NCI-H1436 (cell line): ENCODE data around the gene GABPB2.
A peak's percentile ranks its signal among the peaks of the same experiment; 100 is the strongest.

ENCODE experiments used
- DNase-seq: peaks from one replicate; lab custom pipeline; 2025; lab: John Stamatoyannopoulos, UW

The GABPB2 gene

DNA sequence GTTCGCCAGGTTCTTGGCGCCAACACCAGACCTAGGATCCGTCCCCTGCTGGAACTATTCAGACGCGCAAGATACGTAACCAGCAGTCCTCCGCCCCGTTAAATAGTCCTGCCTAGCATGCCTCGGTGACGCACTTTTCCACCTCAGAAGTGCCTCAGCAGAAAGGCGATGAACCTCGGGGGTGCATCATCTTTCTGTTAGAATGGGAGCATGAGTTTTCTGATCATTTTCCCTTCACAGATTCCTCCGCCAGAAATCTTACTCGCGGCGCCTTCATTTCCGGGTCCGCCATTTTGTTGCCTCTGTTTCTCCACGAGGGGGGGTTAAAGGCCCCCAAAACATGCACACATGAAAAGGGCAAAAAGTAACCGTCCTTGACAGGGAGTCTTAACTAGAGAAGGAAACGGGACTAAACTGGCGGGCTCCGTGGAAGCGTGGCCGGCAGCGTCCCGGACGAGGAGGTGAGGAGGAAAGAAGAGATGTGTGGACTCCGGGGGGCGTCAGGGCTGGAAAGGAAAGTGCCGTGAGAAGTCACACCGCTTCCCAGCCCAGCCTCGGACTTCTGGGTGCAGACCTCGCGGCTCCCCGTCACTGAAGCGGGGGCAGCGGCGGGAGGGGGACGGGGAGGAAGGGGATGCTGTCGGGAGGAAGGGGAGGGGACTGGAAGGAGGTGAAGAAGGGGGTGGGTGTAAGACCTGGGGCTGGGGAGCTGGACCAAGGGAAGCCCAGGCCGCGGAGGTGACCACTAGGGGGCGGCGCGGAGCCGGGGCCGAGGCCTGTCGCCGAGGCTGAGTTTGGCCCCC, at the start of gene GABPB2:
Gene GABPB2 (plus strand): TSS at position 288 of the 803 bp plus-strand sequence. CDS start 17,429 bp downstream, outside the sequence.
- DNase-seq, result peak; percentile 87

DNA sequence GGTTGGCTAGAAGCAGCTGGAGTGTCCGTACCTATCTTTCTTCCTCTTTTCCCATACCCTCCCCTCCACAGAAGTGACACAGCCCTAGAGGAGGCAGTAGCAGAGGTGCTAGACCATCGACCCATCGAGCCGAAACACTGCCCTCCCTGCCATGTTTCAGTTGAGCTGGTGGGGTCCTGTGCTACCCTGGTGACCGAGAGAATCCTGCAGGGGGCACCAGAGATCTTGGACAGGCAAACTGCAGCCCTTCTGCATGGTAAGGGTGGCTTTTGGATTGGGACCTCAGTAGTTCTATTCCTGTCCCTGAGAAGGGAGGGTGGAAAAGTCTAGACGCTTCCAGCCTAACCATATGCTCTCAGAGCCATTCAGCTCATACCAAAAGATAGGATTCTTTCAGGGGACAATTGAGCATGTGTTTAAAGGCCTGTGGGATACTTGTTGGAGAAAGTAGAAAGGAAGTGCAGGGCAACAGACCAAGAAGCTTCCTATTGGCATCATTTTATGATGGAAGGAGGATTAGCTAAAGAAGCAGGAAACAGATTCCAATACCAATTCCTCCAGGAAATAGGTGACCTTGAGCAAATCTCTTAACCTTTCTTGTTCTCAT, 45.9 kb upstream of the GABPB2 start:
- DNase-seq, result peak; percentile 55

DNA sequence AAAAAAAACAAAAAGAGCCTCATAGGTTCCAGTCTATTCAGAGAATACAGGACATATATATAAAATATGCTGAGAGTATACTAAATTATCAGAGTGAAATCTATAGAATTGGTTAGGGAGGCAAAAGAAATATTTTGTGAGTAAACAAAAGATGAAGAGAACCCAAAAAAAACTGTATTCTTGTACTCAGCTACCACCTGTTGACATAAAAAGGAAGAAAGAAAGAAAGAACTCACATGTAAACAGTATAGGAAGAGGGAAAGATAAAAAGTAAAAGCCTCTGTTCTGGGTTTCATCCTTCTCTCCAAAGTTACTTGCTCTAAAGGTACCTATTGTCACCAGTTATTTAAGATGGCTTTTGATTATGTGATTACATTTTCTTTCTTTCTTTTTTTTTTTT, 44.1 kb upstream of the GABPB2 start:
- DNase-seq, result no peak

DNA sequence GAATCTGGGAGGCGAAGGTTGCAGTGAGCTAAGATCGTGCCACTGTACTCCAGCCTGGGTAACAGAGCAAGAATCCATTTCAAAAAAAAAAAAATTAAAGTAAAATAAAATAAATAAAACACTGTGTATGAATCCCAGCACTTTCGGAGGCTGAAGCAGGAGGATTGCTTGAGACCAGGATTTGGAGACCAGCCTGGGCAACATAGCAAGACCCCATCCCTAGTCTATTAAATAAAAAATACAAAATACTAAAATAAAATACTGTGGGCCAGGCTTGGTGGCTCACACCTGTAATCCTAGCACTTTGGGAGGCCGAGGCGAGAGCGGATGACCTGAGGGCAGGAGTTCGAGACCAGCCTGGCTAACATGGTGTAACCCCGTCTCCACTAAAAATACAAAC, 38.4 kb upstream of the GABPB2 start:
- no peak for DNase-seq

DNA sequence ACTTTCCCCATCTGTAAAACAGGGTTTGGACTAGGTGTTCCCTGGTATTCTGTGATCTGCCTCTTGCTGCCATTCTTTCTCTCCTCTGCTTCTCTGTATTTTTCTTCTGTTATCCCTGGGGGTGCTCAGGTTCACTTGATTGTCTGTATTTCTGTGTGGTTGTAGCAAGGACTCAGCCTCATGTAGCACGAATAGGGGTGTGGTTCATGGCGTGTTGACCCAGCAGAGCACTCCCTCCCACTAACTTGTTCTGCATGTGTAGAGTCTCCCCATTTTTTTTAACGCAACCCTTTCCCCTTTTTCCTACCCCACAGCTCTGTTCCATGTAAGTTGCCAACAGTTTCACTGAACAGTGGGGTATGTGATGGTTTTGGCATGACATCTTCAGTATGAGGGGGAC, 35.4 kb upstream of the GABPB2 start:
- DNase-seq, result no peak

DNA sequence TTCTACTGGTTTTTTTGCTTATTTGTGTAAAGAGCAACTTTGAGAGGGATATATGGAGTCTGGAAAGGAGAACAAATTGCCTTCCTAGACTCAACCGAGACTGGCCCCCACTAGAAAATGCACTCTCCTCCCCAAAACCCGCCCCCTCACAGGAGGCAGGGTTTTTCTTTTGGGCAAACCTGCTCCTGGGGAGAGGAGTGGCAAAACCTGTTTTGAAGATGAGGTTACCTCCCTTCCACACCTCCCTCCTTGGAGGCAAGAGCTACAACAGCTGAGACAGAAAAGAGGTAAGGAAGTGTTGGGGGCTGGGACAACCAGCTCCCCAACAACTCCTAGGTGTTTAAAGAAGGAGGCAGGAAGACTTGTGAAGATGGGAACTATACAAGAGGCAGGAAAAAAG, 34.2 kb upstream of the GABPB2 start, which contains the start of gene BNIPL:
Gene BNIPL (plus strand): TSS at position 231 of the 400 bp plus-strand sequence. CDS start 140 bp downstream, at position 371.
- no peak for DNase-seq

DNA sequence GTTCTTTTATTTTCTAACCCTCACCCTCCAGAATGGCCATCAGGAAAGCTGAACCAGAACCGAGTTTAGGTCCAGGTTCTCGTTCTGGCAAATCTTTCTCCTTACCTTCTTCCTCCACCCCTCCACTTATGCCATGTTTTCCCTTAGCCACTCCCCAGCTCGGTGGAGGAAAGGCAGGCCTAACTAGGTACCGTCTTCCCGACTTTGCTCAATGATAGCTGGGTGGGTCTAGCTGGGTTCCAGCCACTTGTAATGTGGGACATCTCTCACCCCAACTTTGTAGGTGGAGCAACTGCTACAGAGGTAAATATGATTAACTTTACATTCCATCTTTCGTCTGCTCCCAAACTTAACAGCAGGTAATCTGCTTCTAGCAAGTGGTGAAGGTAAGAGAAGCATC, 33.5 kb upstream of the GABPB2 start:
- DNase-seq, result no peak

DNA sequence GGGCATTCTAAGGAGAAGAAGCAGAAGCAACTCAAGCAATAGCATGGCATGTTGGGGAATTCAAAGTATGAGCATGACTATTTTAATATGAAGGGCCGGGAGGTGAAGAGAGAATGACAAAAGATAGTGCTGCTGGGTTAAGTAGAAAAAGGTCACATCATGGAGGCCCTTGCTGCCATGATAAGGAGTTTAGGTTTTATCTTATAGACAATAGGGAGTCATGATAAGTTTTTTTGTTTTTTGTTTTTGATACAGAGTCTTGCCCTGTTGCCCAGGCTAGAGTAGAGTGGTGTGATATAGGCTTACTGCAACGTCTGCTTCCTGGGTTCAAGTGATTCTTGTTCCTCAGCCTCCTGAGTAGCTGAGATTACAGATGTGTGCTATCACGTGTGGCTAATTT, 31.0 kb upstream of the GABPB2 start:
- no peak for DNase-seq

DNA sequence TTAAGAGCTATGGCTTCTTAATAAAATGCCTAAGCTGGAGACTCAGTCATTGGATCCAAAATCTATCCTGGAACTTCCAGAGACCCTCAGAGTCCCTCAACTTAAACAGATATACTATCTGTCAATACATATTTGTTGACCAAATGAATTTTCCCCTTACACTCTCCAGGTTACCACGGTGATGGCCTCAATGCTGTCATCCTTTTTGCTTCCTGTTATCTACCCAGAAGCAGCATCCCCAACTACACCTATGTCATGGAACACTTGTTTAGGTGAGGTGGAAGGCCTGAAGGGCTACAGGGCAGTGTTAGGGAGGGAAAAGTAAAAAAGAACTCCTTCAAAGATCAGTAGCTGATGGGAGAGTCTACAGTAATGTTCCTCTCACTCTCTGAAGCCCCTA, 27.4 kb upstream of the GABPB2 start:
- DNase-seq, result no peak

DNA sequence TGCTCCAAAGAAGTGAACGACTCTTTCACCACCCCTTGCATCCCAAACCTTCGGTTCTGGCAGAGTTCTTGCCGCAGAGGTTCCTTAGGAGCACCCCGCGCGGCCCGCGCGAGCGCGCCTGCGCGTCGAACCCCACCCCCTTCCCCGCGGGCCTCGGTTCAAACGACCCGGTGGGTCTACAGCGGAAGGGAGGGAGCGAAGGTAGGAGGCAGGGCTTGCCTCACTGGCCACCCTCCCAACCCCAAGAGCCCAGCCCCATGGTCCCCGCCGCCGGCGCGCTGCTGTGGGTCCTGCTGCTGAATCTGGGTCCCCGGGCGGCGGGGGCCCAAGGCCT, 23.0 kb upstream of the GABPB2 start, which contains the start of gene C1orf56:
Gene C1orf56 (plus strand): TSS at position 161 of the 334 bp plus-strand sequence. CDS start 97 bp downstream, at position 258.
- DNase-seq, result peak; percentile 43

DNA sequence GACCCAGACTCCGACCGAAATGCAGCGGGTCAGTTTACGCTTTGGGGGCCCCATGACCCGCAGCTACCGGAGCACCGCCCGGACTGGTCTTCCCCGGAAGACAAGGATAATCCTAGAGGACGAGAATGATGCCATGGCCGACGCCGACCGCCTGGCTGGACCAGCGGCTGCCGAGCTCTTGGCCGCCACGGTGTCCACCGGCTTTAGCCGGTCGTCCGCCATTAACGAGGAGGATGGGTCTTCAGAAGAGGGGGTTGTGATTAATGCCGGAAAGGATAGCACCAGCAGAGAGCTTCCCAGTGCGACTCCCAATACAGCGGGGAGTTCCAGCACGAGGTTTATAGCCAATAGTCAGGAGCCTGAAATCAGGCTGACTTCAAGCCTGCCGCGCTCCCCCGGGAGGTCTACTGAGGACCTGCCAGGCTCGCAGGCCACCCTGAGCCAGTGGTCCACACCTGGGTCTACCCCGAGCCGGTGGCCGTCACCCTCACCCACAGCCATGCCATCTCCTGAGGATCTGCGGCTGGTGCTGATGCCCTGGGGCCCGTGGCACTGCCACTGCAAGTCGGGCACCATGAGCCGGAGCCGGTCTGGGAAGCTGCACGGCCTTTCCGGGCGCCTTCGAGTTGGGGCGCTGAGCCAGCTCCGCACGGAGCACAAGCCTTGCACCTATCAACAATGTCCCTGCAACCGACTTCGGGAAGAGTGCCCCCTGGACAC, 22.5 kb upstream of the GABPB2 start:
- no peak for DNase-seq

DNA sequence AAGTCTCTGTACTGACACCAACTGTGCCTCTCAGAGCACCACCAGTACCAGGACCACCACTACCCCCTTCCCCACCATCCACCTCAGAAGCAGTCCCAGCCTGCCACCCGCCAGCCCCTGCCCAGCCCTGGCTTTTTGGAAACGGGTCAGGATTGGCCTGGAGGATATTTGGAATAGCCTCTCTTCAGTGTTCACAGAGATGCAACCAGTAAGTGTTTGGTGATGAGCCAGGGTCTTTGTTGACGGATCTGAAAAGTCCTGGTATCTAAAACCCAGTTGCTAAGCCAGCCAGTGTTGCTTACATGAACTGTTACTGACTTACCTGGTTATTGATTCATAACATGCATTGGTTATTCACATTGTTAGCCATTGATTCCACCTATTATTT, 21.9 kb upstream of the GABPB2 start:
- no peak for DNase-seq

DNA sequence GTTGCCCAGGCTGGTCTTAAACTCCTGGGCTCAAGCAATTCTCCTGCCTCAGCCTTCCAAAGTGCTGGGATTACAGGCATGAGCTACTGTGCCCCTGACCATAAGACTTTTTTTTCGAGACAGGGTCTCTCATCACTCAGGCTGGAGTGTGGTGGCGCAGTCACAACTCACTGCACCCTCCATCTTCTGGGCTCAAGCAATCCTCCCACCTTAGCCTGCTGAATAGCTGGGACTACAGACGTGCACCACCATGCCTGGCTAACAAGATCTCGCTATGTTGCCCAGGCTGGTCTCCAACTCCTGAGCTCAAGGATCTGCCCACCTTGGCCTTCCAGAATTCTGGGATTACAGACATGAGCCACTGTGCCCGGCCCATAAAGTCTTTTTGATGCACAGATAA, 21.1 kb upstream of the GABPB2 start:
- no peak for DNase-seq

DNA sequence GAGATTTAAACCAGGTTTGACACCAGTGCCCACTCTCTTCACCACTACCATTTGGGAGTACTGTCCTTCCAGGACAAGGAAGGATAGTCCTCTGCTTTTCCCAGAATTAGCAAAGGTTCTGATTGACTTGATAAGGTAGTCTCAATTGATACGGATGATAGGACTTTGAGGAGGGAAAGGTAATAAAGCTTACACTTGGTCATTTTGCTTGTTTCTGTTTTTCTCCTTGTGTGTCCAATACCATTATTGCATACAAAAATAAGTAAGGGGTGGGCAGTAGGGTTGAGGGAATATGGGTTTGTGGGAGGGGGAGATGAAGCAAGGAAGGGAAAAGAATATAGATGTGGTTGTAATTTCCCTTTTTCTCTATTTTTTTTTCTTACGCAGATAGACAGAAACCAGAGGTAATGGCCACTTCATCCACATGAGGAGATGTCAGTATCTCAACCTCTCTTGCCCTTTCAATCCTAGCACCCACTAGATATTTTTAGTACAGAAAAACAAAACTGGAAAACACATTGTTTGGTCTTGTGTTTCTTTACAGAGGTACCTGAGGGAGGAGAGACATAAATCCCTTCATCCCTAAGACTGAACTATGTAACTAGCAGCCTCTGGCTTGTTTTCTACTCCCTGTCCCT, 20.4 kb upstream of the GABPB2 start:
- DNase-seq, result no peak

DNA sequence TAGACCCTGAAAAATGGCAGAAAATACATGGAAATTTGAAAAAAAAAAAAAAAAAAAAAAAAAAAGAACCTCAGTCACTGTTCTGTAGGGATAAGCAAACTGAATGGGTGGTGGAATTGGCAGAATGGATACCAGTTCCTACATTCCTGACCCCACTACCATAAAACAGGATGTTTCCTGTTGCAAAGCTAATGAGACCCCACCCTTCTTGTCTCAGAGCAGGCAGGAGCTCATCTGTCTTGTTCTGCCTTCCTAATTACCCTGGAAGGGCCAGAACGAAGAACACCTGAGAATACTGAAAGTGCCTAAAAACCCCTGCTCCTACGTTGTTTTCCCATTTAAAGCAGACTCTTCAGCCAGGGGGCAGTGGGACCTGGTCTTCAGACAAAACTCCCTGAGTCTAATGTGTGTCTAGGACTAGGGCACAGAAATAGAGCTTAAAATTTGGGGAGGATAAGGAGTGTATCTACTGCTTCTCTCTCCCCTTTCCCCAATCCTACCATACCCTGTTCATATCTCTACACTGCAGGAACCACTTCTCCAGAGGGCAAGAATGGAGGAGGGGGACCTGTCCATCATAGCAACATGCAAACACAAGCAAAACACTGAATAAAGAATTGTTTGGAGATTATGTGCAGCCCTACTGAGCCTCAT, 19.1 kb upstream of the GABPB2 start:
- no peak for DNase-seq

DNA sequence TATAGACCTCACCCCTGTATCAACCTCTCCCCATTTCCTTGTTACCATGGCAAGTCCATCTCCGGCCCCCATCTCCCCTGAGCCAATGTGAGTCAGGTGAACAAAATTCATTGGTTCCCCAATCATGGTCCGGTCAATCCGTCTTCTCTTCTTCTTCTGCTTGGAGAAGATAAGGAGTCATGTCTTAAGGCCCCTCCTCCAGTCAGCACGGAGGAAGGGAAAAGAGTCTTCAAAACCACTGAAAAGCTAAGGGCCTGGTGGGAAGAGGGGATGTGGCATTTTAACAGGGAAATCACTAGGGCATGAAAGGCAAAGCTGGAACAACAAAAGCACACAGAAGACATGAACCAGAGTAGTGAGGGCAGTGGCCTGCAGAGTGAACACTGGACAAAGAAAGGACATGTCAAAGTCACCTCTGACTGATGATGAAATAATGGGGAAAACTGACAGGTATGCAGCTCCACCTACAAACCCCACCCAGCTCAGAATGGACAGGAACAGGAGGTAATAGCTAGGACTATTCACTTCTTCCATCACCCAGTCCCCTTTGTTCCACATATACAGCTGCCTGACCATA, 15.5 kb upstream of the GABPB2 start:
- DNase-seq, result no peak

DNA sequence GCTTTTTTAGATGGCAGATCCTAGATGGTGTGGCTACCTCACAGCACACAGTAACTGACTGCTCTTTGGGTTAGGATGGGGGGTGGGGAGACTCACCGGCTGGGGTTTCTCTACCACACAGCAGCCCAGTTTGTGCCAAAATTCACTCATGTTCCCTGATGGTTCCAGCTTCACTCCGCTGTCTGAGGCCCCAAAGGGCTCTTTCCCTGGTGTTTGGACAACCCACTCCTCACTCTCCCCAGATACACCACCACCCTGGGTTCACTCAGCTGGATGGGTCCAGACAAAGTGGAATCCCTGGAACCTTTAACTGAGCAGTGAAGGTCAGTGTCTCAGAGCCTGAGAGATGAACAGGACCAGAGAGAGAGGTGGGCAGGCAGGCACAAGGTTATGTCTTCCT, 15.0 kb upstream of the GABPB2 start:
- no peak for DNase-seq

DNA sequence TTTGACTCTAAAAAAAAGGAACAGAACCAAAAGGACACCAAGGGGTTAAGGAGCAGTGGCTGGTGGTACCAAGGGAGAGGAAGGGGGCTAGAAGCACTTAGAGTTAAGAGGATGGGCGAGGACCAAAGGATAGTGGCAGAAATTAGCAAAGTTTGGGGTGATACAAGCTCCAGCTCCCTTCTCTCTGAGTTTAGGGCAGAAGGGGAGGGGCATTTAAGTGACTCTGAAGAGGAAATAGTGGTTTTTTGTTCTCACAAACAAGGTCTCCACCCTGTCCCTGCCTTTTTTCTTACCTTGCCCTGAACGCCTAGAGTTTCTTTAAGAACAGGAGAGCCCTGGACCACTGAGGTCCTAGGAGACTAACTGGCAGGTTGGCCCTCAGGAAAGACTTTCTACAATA, 14.4 kb upstream of the GABPB2 start:
- DNase-seq, result no peak

DNA sequence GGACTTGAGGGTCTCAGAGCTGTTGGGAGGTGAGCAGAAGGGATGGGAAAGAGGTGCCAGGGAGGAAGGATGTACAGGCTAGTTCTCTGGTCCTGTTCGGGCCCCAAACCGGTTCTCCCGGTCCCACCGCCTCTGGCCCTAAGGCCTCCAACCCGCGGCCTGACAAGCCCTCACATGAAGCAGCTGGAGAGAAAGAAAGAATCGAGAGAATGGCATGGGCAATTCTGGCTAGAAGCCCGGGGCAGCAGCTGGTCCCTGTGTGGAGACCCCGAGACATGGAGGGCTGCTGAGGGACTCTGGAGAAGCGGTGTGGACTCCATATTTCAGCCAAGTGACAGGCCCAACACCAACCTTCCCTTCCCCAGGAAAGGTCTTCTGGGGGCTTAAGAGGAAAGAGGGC, 11.9 kb upstream of the GABPB2 start:
- DNase-seq, result no peak

DNA sequence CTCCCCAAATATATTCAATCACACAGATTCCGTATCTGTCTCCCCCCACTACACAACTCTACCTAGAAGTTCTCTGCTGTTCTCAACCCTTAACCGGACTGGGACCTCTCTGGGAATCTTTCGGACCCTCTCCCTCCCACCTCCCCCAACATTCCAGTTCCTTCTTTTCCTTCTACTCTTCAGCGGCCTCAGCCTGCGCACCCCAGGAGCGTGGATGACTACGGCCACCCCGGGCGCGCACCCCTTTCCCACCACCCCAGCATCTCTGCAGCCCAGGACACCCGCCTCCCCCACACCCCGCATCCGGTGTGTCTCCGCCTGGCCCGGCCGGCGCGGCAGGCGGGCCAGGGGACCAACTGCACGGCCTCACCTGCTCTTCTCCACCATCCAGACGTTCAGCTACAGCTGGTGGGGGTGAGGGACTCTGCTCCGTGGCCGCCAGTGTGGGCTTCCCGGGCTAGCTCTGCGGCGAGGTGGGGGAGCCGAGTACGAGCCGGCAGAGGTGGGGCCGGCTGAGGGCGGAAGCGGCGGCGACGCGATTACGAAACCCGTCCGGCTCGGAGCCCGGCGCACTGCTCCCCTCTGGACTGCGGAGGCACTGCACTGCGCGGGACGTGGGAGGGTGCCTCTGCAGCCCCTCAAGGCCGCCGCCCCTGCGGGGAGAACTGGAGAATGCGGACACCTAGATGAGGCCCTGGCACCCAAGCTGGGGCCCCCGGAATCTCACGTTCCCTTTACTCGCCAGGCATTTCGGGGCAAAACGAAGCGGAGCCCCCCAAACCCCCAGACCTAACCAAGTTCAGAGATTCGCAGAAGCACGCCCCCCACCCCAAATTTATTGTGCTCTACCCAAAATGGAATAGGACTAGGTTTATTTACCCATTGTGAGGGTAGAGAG, 11.2 kb upstream of the GABPB2 start, which contains the start of gene CDC42SE1:
Gene CDC42SE1 (minus strand): TSS at position 514 of the 898 bp plus-strand sequence. CDS start 3,892 bp downstream, outside the sequence.
- peak; percentile 80 for DNase-seq
